SK-N-SH treated with all-trans-retinoic acid at 6 μM for 48 hours (cell line): ENCODE results near the gene SOCS3.

Experiments used
- CSDC2 ChIP-seq: fragments of 250-450 bp; sonication (Bioruptor Pico); IDR thresholded peaks from 2 replicates; pipeline ENCODE4 v1.5.0; 2020; ENCODE audit warnings: mild to moderate bottlenecking, moderate library complexity
- PATZ1 ChIP-seq: fragments of 250-450 bp; sonication (Bioruptor Pico); IDR thresholded peaks from 2 replicates; pipeline ENCODE4 v1.8.0; 2020; ENCODE audit warnings: mild to moderate bottlenecking, moderate library complexity, borderline replicate concordance
- SNAI2 ChIP-seq: fragments of 250-450 bp; sonication (Bioruptor Pico); IDR thresholded peaks from 2 replicates; pipeline ENCODE4 v1.5.0; 2020; ENCODE audit warnings: mild to moderate bottlenecking, moderate library complexity
- TSHZ2 ChIP-seq: fragments of 250-450 bp; sonication (Bioruptor Pico); IDR thresholded peaks from 2 replicates; pipeline ENCODE4 v1.5.0; 2020; ENCODE audit warnings: mild to moderate bottlenecking, moderate library complexity
- ZFP3 ChIP-seq: fragments of 250-450 bp; sonication (Bioruptor Pico); IDR thresholded peaks from 2 replicates; pipeline ENCODE4 v1.5.0; 2020; ENCODE audit warnings: mild to moderate bottlenecking, moderate library complexity

- TF ChIP-seq TSHZ2 = no peak
- no peak for TF ChIP-seq SNAI2 (CRISPR knock-in tag)
- no peak for TF ChIP-seq CSDC2 (CRISPR knock-in tag)
- no peak for TF ChIP-seq ZFP3 (CRISPR knock-in tag)
- TF ChIP-seq PATZ1 (CRISPR knock-in tag) = no peak
Measured at GRCh38 chr17:78406920-78407319, 47.0 kb upstream of the SOCS3 start.
